GM19023 (cell line): ENCODE results near the gene GOLGA1.
A peak's percentile ranks its signal among the peaks of the same experiment; 100 is the strongest.
"Not testable (repeated sequence)": the region's sequence is repeated elsewhere in the genome, so short reads cannot be mapped to it uniquely, and the experiment has no call there.

Experiments used
- ATAC-seq: cut with Tn5 transposase; IDR thresholded peaks from one replicate; pipeline ENCODE4 v1.9.1; 2021; ENCODE audit warnings: mild to moderate bottlenecking, moderate library complexity; ENCODE audit not compliant: unreplicated experiment

GOLGA1 gene

GRCh38 chr9:124859803-124860581 is 80.9 kb downstream of the GOLGA1 start:
- ATAC-seq: no peak

GRCh38 chr9:124858330-124859046 is 82.4 kb downstream of the GOLGA1 start:
- ATAC-seq: no peak

- ATAC-seq: no peak
These were observed 83.2 kb downstream of the GOLGA1 start for GRCh38 chr9:124857533-124858162.

- ATAC-seq: no peak
These were observed 84.7 kb downstream of the GOLGA1 start for GRCh38 chr9:124855944-124856765.

GRCh38 chr9:124855566-124855943 is 85.3 kb downstream of the GOLGA1 start:
- no peak for ATAC-seq

GRCh38 chr9:124854822-124855221 is 86.1 kb downstream of the GOLGA1 start:
- ATAC-seq: no peak

GRCh38 chr9:124854161-124854560 is 86.7 kb downstream of the GOLGA1 start:
- no peak for ATAC-seq

- ATAC-seq: no peak
These were observed 87.2 kb downstream of the GOLGA1 start for GRCh38 chr9:124853605-124854143.

- peak; percentile 79 for ATAC-seq
These were observed 87.9 kb downstream of the GOLGA1 start, which contains the start of gene WDR38 for GRCh38 chr9:124852829-124853531. WDR38 (plus strand) TSS chr9:124853460; CDS start chr9:124853532, 72 bp downstream.

GRCh38 chr9:124852121-124852828 is 88.6 kb downstream of the GOLGA1 start:
- no peak for ATAC-seq

- no peak for ATAC-seq
These were observed 91.1 kb downstream of the GOLGA1 start for GRCh38 chr9:124849801-124850200.

GRCh38 chr9:124846969-124847368 is 93.9 kb downstream of the GOLGA1 start:
- no peak for ATAC-seq

GRCh38 chr9:124846467-124846866 is 94.4 kb downstream of the GOLGA1 start:
- ATAC-seq: not testable (repeated sequence)

- no peak for ATAC-seq
These were observed 96.6 kb downstream of the GOLGA1 start for GRCh38 chr9:124844291-124844690.

- no peak for ATAC-seq
These were observed 97.3 kb downstream of the GOLGA1 start for GRCh38 chr9:124843456-124844034.

- ATAC-seq: no peak
These were observed 99.6 kb downstream of the GOLGA1 start for GRCh38 chr9:124841075-124841821.

GRCh38 chr9:124840300-124840833 is 100.5 kb downstream of the GOLGA1 start:
- ATAC-seq: no peak
